Measurements from ENCODE around the gene RAB10. TPM values are rescaled to one million over a fixed set of nuclear protein-coding genes. Genes with fewer than 3 reads are reported as not detected.

Gene RAB10
- total and polyA plus RNA-seq, 4 donors, result 26.6 to 52.2 (median 41.6) TPM

GRCh38 chr2:26086155-26086637, 52.3 kb downstream of the RAB10 start:
- H3K27me3 ChIP-seq (ENCODE audit: control insufficient read depth in 4 of 4, insufficient read depth in 4 of 4, low read length in 3 of 4), result no peaks in the 10 kb centered on the region
- DNase-seq (ENCODE audit: low spot score), result no peak
- no peak for TF ChIP-seq YY1 (IDR thresholded peaks at IDR 0.05)
- TF ChIP-seq FOXA1 (IDR thresholded peaks at IDR 0.05), result no peak
- no peak for TF ChIP-seq HNF4A (conservative IDR thresholded peaks at IDR 0.05)
- no peak for TF ChIP-seq TAF1 (conservative IDR thresholded peaks at IDR 0.05)
- TF ChIP-seq FOXA2 (IDR thresholded peaks at IDR 0.05), result no peak
- no peak for TF ChIP-seq NR2F2 (IDR thresholded peaks at IDR 0.05)
- TF ChIP-seq CTCF (IDR thresholded peaks at IDR 0.05; ENCODE audit: low read depth, low read length, missing input control), result no peak
- no peak for TF ChIP-seq SP1 (IDR thresholded peaks at IDR 0.05)
- no peak for TF ChIP-seq ATF3 (IDR thresholded peaks at IDR 0.05)
- no peak for TF ChIP-seq MAX (IDR thresholded peaks at IDR 0.05)
- TF ChIP-seq REST (IDR thresholded peaks at IDR 0.05), result no peak
- no peak for TF ChIP-seq EGR1 (IDR thresholded peaks at IDR 0.05; ENCODE audit: low read depth in 2 of 2)
- TF ChIP-seq RXRA (IDR thresholded peaks at IDR 0.05), result no peak
- no peak for TF ChIP-seq ZBTB33 (IDR thresholded peaks at IDR 0.05)
- no peak for TF ChIP-seq JUND (IDR thresholded peaks at IDR 0.05)
- TF ChIP-seq GABPA (IDR thresholded peaks at IDR 0.05 in 1 of 2, conservative IDR thresholded peaks at IDR 0.05 in 1 of 2), result no peak
- no peak for TF ChIP-seq HNF4G (IDR thresholded peaks at IDR 0.05)
- TF ChIP-seq RAD21 (IDR thresholded peaks at IDR 0.05), result no peak
- no peaks in the 10 kb centered on the region for H3K36me3 ChIP-seq (ENCODE audit: control insufficient read depth in 4 of 4, insufficient read depth in 3 of 4, low read depth in 1 of 4, low read length in 3 of 4)
- WGBS, result 87% methylated on average over 5 of the region's 5 CpGs
- H3K27ac ChIP-seq (ENCODE audit: low read depth in 1 of 2, low read length in 2 of 2), result no peak overlapping the region
- no peaks in the 10 kb centered on the region for H3K9me3 ChIP-seq (ENCODE audit: control insufficient read depth in 4 of 4, low read length in 3 of 4)
- peaks cover 0 to 3% (median 0%) of the 10 kb centered on the region in 4 donors for H3K4me1 ChIP-seq (ENCODE audit: control insufficient read depth in 4 of 4, insufficient read depth in 4 of 4, low read length in 3 of 4)
- no peak overlapping the region for H3K9ac ChIP-seq (ENCODE audit: low read depth in 1 of 2, low read length in 2 of 2)
- H3K4me3 ChIP-seq (ENCODE audit: low read depth in 1 of 3, low read length in 3 of 3), result no peak overlapping the region

All from liver (tissue), 9 donors.